Mesendoderm (in vitro differentiated cells): ENCODE measurements around the gene TNIK.
A peak's percentile ranks its signal among the peaks of the same experiment; 100 is the strongest.

Experiments used
- DNase-seq: peaks from one replicate; pipeline ENCODE4 v3.0.0; 2013
- H2AK5ac ChIP-seq: 2 replicates; pipeline ENCODE4 v1.6.1; 2013; ENCODE audit warnings: low read length, inconsistent platforms
- H2BK120ac ChIP-seq: 2 replicates; pipeline ENCODE4 v1.6.1; 2013; ENCODE audit warnings: low read depth, mild to moderate bottlenecking, low read length, moderate library complexity, mixed read lengths
- H2BK15ac ChIP-seq: replicated peaks from 2 replicates; pipeline ENCODE4 v1.6.1; 2013; ENCODE audit warnings: low read depth, mild to moderate bottlenecking, moderate library complexity
- H2BK5ac ChIP-seq: 2 replicates; pipeline ENCODE4 v1.6.1; 2013; ENCODE audit warnings: low read length, inconsistent platforms
- H3K18ac ChIP-seq: 2 replicates; pipeline ENCODE4 v1.6.1; 2013; ENCODE audit warnings: mild to moderate bottlenecking, low read length, mixed read lengths
- H3K23ac ChIP-seq: one replicate; pipeline ENCODE4 v1.6.1; 2013; ENCODE audit warnings: low read length
- H3K27ac ChIP-seq: 2 replicates; pipeline ENCODE4 v1.5.1; 2013; ENCODE audit warnings: low read depth, mild to moderate bottlenecking, inconsistent platforms, low read length, moderate library complexity
- H3K27me3 ChIP-seq: 2 replicates; pipeline ENCODE4 v1.6.1; 2013; ENCODE audit warnings: low read length, control low read depth, mild to moderate bottlenecking, inconsistent platforms; ENCODE audit not compliant: insufficient read depth, poor library complexity
- H3K36me3 ChIP-seq: 2 replicates; pipeline ENCODE4 v1.6.1; 2013; ENCODE audit warnings: low read length, inconsistent platforms; ENCODE audit not compliant: control insufficient read depth, insufficient read depth
- H3K4ac ChIP-seq: one replicate; pipeline ENCODE4 v1.6.1; 2013; ENCODE audit warnings: low read depth, mild to moderate bottlenecking, low read length, moderate library complexity
- H3K4me1 ChIP-seq: 2 replicates; pipeline ENCODE4 v1.6.1; 2013; ENCODE audit warnings: low read depth, low read length, inconsistent platforms; ENCODE audit not compliant: control insufficient read depth
- H3K4me2 ChIP-seq: 2 replicates; pipeline ENCODE4 v1.6.1; 2013; ENCODE audit warnings: low read length
- H3K4me3 ChIP-seq: 2 replicates; pipeline ENCODE4 v1.5.1; 2013; ENCODE audit warnings: mild to moderate bottlenecking, low read length
- H3K56ac ChIP-seq: one replicate; pipeline ENCODE4 v1.6.1; 2013; ENCODE audit warnings: low read length
- H3K79me1 ChIP-seq: 2 replicates; pipeline ENCODE4 v1.6.1; 2013; ENCODE audit warnings: low read length, inconsistent platforms
- H3K79me2 ChIP-seq: 2 replicates; pipeline ENCODE4 v1.6.1; 2013; ENCODE audit warnings: mild to moderate bottlenecking, low read length; ENCODE audit not compliant: control insufficient read depth, insufficient read depth
- H3K9ac ChIP-seq: 2 replicates; pipeline ENCODE4 v1.6.1; 2013; ENCODE audit warnings: low read length, inconsistent platforms
- H4K5ac ChIP-seq: one replicate; pipeline ENCODE4 v1.6.1; 2013; ENCODE audit warnings: low read length
- H4K8ac ChIP-seq: one replicate; pipeline ENCODE4 v1.6.1; 2013; ENCODE audit warnings: low read depth, mild to moderate bottlenecking, control low read depth, low read length, moderate library complexity
- WGBS: extraction: QIAGEN DNeasy Blood & Tissue Kit; methylation state at CpG from one replicate; pipeline ENCODE4 v1.1.7; 2013; ENCODE audit warnings: low lambda C conversion rate, missing lambda C conversion rate; ENCODE audit not compliant: insufficient coverage; ENCODE audit errors: extremely low coverage; 5-methylcytosine and 5-hydroxymethylcytosine counted together

Gene TNIK

GRCh38 chr3:171456765-171457606, 3.2 kb downstream of the TNIK start:
- Histone ChIP-seq H3K27ac (peak overlapping the region; percentile 20), H3K18ac (no peak overlapping the region), H3K4me2 (peak overlapping the region; percentile 11), H3K4ac (no peak overlapping the region), H2BK120ac (peak overlapping the region; percentile 1), H3K36me3 (no peaks in the 10 kb centered on the region), H2AK5ac (peak overlapping the region; percentile 75), H3K23ac (no peak overlapping the region), H3K56ac (peak overlapping the region; percentile 78), H3K9ac (peak overlapping the region; percentile 45), H3K4me1 (peaks cover 6% of the 10 kb centered on the region), H4K5ac (no peak overlapping the region), H3K27me3 (no peaks in the 10 kb centered on the region), H3K4me3 (no peak overlapping the region), H2BK5ac (no peak overlapping the region), H2BK15ac (no peak overlapping the region), H4K8ac (no peak overlapping the region), H3K79me2 (peaks cover 22% of the 10 kb centered on the region), H3K79me1 (peaks cover 2% of the 10 kb centered on the region)
- WGBS, result no CpG with 5 or more reads among the region's 6 CpGs
- no peak for DNase-seq

DNA sequence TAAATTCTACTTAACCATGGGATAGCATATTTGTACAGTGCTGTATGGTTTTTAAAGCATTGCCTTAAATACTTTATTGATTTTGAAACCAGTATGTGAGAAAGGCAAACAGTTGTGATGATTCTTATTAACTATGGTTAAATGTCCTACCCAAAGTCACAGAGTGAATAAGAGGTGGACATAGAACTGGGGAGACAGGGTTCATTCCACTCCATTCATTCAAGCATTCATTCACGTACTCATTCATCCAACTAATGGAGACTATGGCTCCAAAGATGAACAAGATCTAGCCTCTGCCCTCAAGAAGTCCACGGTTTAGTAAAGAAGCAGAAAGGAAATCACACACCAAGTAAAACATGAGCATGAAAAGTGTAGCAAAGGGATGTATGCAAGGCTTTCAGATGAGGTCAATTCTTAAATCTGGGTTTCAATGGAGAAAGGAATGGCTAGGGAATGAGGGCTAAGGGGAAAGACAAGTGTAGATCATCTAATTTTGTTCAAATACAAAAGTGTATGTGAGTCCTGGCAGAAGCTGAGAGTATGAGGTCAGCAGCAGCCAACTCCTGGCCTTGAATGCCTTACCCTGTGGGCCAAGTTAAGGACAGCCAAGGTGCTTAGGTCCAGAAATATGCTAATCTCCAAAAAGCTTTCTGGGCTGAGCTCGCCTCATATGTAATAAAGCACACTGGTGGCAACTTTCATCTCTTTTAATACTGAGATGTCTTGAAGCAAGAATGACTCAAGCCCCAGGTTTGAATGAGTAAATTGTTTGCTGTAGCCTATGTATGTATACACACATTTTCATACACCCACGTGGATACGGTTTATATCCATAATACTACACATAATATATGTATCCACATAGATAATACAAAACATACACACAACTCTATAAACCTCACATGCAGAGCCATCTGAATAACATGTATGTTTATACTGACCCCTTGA, 4.3 kb downstream of the TNIK start:
- Histone ChIP-seq H2BK5ac (no peak overlapping the region), H3K4me2 (no peak overlapping the region), H3K79me1 (peaks cover 4% of the 10 kb centered on the region), H2BK15ac (no peak overlapping the region), H3K36me3 (no peaks in the 10 kb centered on the region), H3K27me3 (no peaks in the 10 kb centered on the region), H2AK5ac (no peak overlapping the region), H3K9ac (no peak overlapping the region), H3K4ac (no peak overlapping the region), H4K8ac (no peak overlapping the region), H3K56ac (no peak overlapping the region), H3K79me2 (peaks cover 30% of the 10 kb centered on the region), H3K4me3 (no peak overlapping the region), H4K5ac (no peak overlapping the region), H3K23ac (no peak overlapping the region), H3K18ac (no peak overlapping the region), H3K27ac (no peak overlapping the region), H3K4me1 (peaks cover 4% of the 10 kb centered on the region), H2BK120ac (no peak overlapping the region)
- no CpG with 5 or more reads among the region's 5 CpGs for WGBS
- DNase-seq, result no peak

- Histone ChIP-seq H3K18ac (peak overlapping the region; percentile 39), H3K79me1 (peaks cover 4% of the 10 kb centered on the region), H3K23ac (no peak overlapping the region), H4K8ac (no peak overlapping the region), H4K5ac (no peak overlapping the region), H2AK5ac (no peak overlapping the region), H2BK15ac (no peak overlapping the region), H3K56ac (no peak overlapping the region), H3K4me3 (no peak overlapping the region), H3K36me3 (no peaks in the 10 kb centered on the region), H2BK5ac (no peak overlapping the region), H2BK120ac (no peak overlapping the region), H3K79me2 (peaks cover 30% of the 10 kb centered on the region), H3K9ac (no peak overlapping the region), H3K4me1 (peaks cover 4% of the 10 kb centered on the region), H3K27ac (no peak overlapping the region), H3K4me2 (no peak overlapping the region), H3K27me3 (no peaks in the 10 kb centered on the region), H3K4ac (no peak overlapping the region)
- no CpG with 5 or more reads among the region's 8 CpGs for WGBS
- no peak for DNase-seq
These were observed 6.2 kb downstream of the TNIK start for GRCh38 chr3:171454041-171454440.

DNA sequence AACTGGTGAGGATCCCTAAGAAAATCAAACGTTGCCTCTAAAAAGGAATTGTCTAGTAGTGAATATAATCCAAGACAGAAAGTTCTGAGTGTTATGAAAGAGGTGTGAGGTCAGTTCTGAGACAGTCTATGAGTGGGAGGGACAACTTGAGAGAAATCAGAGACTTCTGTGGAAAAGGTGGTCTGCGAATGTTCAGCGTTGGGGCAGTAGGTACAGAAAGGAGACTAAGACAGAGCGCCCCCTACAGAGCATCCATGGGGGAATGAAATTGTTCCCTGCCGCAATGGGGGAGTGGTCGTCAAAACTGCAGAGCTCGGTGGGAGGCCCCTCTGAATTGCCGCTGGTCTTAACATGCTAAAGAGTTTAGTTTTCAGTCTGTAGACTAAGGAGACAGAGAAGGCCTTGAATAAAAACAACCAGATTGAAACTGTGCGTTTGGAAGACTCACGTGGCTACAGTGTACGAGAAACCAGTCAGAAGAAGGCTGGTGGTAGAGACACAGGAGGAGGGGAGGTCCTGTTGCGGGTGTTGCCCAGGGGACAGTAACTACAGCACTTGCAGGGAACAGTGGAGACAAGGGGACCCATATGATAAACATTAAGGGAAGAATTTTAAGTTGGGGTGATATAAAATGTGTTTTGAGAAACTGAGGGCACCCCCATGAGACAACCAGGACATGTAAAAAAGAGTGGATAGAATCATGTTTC, 6.9 kb downstream of the TNIK start:
- Histone ChIP-seq H3K4me3 (no peak overlapping the region), H3K27me3 (no peaks in the 10 kb centered on the region), H3K56ac (peak overlapping the region; percentile 54), H3K23ac (no peak overlapping the region), H3K36me3 (no peaks in the 10 kb centered on the region), H3K79me2 (peaks cover 30% of the 10 kb centered on the region), H3K4me2 (peak overlapping the region; percentile 54), H3K27ac (no peak overlapping the region), H3K9ac (peak overlapping the region; percentile 52), H3K18ac (no peak overlapping the region), H4K8ac (no peak overlapping the region), H3K4ac (no peak overlapping the region), H2BK5ac (no peak overlapping the region), H2AK5ac (no peak overlapping the region), H3K79me1 (peaks cover 4% of the 10 kb centered on the region), H3K4me1 (peaks cover 4% of the 10 kb centered on the region), H2BK120ac (no peak overlapping the region), H2BK15ac (peak overlapping the region; percentile 19), H4K5ac (no peak overlapping the region)
- peak; percentile 79 for DNase-seq
- no CpG with 5 or more reads among the region's 12 CpGs for WGBS

DNA sequence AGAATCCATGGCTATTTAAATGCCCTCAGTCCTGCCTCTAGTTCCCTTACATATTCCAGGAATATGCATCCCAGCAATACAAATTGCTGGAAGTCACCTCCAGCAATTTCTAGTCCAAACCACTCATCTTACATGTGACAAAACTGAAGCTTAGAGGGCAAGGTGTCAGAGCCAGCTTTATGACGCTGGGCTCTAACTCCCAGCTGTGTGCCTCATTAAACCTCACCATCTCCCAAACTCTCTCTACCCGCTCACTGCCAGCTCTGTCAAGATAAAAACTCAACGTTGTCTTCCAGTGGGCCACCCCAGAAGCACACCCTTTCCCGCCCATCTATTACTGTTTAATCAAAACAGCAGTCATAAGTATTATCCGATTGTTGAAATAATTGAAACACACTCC, 7.9 kb downstream of the TNIK start:
- Histone ChIP-seq H3K36me3 (no peaks in the 10 kb centered on the region), H3K56ac (no peak overlapping the region), H4K5ac (no peak overlapping the region), H3K18ac (peak overlapping the region; percentile 68), H3K4me3 (no peak overlapping the region), H4K8ac (no peak overlapping the region), H3K79me2 (peaks cover 28% of the 10 kb centered on the region), H3K4me1 (peaks cover 1% of the 10 kb centered on the region), H3K9ac (no peak overlapping the region), H2BK120ac (no peak overlapping the region), H3K23ac (no peak overlapping the region), H2BK15ac (no peak overlapping the region), H3K4ac (no peak overlapping the region), H3K4me2 (no peak overlapping the region), H2AK5ac (no peak overlapping the region), H3K79me1 (peaks cover 4% of the 10 kb centered on the region), H3K27me3 (no peaks in the 10 kb centered on the region), H2BK5ac (no peak overlapping the region), H3K27ac (no peak overlapping the region)
- no CpG with 5 or more reads among the region's 5 CpGs for WGBS
- DNase-seq, result no peak
